Measurements from ENCODE around the gene MAP3K19. TPM values are rescaled to one million over a fixed set of nuclear protein-coding genes. Genes with fewer than 3 reads are reported as not detected.

Gene MAP3K19
- total RNA-seq, 2 donors from 2014 or later, result not detected

DNA sequence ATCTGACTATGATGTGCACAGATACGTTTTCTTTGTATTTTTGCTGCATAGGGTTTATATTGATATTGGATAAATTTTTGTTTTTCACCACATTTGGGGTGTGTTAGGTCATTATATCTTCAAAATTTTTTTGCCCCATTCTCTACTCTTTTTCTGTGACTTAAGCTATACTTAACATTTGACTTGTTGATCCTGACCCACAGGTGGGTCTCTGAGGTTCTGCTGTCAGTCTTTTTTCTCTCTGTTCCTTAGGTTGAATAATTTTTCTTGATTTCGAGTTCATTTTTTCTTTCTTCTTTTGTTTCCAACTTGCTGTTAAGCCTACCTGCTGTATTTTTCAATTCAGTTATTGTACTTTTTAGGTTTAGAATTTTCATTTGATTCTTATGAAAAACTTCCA lies 16.9 kb upstream of the MAP3K19 start:
- Histone ChIP-seq H3K27ac (no peak overlapping the region), H3K9me3 (no peaks in the 10 kb centered on the region), H3K4me1 (peaks cover 8% of the 10 kb centered on the region), H3K27me3 (no peaks in the 10 kb centered on the region), H3K36me3 (replicated peaks in 1 of 2; ENCODE audit: insufficient read depth in 1 of 2, low read depth in 2 of 2) (peaks cover 0 to 4% of the 10 kb centered on the region in 2 donors), H3K4me3 (no peak overlapping the region)
- WGBS, 2 donors, result 87 to 95% methylated on average over 2 of the region's 2 CpGs
- TF ChIP-seq, protein P1, sequence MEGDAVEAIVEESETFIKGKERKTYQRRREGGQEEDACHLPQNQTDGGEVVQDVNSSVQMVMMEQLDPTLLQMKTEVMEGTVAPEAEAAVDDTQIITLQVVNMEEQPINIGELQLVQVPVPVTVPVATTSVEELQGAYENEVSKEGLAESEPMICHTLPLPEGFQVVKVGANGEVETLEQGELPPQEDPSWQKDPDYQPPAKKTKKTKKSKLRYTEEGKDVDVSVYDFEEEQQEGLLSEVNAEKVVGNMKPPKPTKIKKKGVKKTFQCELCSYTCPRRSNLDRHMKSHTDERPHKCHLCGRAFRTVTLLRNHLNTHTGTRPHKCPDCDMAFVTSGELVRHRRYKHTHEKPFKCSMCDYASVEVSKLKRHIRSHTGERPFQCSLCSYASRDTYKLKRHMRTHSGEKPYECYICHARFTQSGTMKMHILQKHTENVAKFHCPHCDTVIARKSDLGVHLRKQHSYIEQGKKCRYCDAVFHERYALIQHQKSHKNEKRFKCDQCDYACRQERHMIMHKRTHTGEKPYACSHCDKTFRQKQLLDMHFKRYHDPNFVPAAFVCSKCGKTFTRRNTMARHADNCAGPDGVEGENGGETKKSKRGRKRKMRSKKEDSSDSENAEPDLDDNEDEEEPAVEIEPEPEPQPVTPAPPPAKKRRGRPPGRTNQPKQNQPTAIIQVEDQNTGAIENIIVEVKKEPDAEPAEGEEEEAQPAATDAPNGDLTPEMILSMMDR (IDR thresholded peaks at IDR 0.05), result no peak
- DNase-seq (no peak), ATAC-seq (no peak)
- intact Hi-C loops (cut with DNase I), result no loop called here

DNA sequence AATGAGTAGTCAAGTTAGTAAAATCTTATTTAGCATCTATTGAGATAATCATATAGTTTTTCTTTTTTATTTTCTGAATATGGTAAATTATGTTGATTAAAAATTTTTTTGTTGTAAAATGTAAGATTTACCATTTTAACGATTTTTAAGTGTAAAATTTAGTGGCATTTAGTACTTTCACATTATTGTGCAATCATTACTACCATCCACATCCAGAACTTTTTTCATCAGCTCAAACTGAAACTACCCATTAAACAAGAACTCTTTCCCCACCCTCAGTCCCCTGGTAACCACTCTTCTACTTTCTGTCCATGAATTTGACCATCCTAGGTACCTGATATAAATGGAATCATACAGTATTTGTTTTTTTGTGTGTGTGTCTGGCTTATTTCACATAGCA lies 16.0 kb upstream of the MAP3K19 start:
- DNase-seq, result no peak
- no peak for TF ChIP-seq POLR2A (IDR thresholded peaks at IDR 0.05)
- TF ChIP-seq, protein P1 (IDR thresholded peaks at IDR 0.05), result no peak
- WGBS, 2 donors, result 92% methylated on average over 1 of the region's 1 CpG
- H3K36me3 ChIP-seq (replicated peaks in 1 of 2; ENCODE audit: insufficient read depth in 1 of 2, low read depth in 2 of 2), result peaks cover 0 to 4% of the 10 kb centered on the region in 2 donors
- H3K27ac ChIP-seq, result no peak overlapping the region
- peaks cover 8% of the 10 kb centered on the region for H3K4me1 ChIP-seq
- intact Hi-C loops (cut with DNase I), result no loop called here
- ATAC-seq, result no peak
- no peaks in the 10 kb centered on the region for H3K9me3 ChIP-seq
- no peak overlapping the region for H3K4me3 ChIP-seq
- no peaks in the 10 kb centered on the region for H3K27me3 ChIP-seq

DNA sequence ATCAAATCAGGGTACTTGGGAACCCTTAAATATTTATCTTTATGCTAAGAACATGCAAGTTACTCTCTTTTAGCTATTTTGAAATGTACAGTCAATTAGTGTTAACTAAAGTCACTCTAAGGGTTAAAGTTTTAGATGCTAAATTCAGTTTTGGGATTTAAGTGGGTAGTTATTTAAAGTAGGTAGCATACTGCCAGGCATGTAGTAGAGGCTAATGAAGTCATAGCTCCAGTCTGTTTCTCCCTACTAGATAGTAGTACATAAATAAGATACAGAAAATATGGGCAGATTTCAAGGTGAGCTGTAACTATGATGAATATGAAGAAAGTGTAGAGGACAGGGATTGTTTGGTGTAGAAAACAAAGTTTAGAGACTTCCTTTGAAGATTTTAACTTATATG lies 12.3 kb upstream of the MAP3K19 start:
- H3K4me1 ChIP-seq, result peaks cover 14% of the 10 kb centered on the region

DNA sequence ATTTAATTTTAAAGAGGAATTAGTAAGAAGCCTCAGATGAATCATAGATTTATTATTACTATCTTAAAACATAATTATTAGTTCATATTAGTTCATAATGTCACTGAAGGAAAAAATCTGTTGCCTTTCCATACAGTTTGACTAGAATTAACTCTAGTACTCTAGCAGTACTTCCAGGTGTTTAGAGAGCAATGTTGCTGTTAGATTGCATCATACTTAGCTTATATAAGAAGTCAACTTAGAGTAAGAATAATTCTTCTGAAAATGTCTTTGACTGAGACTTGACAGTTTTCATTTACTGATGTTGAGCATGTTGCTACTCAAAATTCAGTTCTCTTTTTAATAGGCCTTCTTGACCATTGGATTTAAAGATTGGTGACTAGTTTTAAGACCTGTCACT lies 9.5 kb upstream of the MAP3K19 start:
- Histone ChIP-seq H3K4me1 (peaks cover 27% of the 10 kb centered on the region), H3K27ac (no peak overlapping the region), H3K4me3 (no peak overlapping the region), H3K9me3 (no peaks in the 10 kb centered on the region), H3K27me3 (no peaks in the 10 kb centered on the region), H3K36me3 (replicated peaks in 1 of 2; ENCODE audit: insufficient read depth in 1 of 2, low read depth in 2 of 2) (peaks cover 0 to 4% of the 10 kb centered on the region in 2 donors)
- TF ChIP-seq POLR2A (IDR thresholded peaks at IDR 0.05), result no peak
- TF ChIP-seq, protein P1 (IDR thresholded peaks at IDR 0.05), result no peak
- intact Hi-C loops (cut with DNase I), result no loop called here
- DNase-seq, result no peak
- no peak for ATAC-seq

More for the DNA sequence above, 12.3 kb upstream of the MAP3K19 start:
- no peaks in the 10 kb centered on the region for H3K27me3 ChIP-seq
- no peak overlapping the region for H3K27ac ChIP-seq
- no peaks in the 10 kb centered on the region for H3K9me3 ChIP-seq
- TF ChIP-seq, protein P1 (IDR thresholded peaks at IDR 0.05), result no peak
- no peak for TF ChIP-seq POLR2A (IDR thresholded peaks at IDR 0.05)
- DNase-seq (no peak), ATAC-seq (no peak)
- no peak overlapping the region for H3K4me3 ChIP-seq
- intact Hi-C loops (cut with DNase I), result no loop called here
- H3K36me3 ChIP-seq (replicated peaks in 1 of 2; ENCODE audit: insufficient read depth in 1 of 2, low read depth in 2 of 2), result peaks cover 0 to 4% of the 10 kb centered on the region in 2 donors

DNA sequence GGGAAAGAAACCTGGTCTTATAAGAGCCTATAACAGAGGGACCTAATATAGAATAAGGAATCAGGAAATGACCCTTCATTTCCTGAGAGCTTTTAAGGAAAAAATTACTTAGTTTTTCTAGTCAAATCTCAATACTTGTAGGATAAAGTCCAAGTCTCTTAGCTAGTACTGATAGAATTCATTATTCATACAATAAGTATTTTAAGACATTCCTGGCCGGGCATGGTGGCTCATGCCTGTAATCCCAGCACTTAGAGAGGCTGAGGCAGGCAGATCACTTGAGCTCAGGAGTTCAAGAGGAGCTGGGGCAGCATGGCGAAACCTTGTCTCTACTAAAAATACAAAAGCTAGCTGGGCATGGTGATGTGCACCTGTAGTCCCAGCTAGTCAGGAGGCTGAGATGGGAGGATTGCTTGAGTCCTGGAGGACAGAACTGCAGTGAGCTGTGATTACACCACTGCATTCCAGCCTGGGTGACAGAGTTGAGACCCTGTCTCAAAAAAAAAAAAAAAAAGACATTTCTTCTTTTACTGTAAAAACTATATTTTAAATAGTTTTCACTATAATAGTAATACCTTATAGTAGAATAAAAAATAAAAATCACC lies 8.0 kb upstream of the MAP3K19 start:
- ATAC-seq, result no peak
- no peaks in the 10 kb centered on the region for H3K9me3 ChIP-seq
- intact Hi-C loops (cut with DNase I), result no loop called here
- no peaks in the 10 kb centered on the region for H3K36me3 ChIP-seq (replicated peaks in 1 of 2; ENCODE audit: insufficient read depth in 1 of 2, low read depth in 2 of 2)
- 47 to 65% methylated on average over 2 of the region's 2 CpGs for WGBS, 2 donors
- peak in 1 of 4 donors; percentile 11 for DNase-seq
- H3K27ac ChIP-seq, result peak overlapping the region in 1 of 4 donors; percentile 3
- no peaks in the 10 kb centered on the region for H3K27me3 ChIP-seq
- TF ChIP-seq, protein P1 (IDR thresholded peaks at IDR 0.05), result no peak
- TF ChIP-seq POLR2A (IDR thresholded peaks at IDR 0.05), result no peak
- H3K4me3 ChIP-seq, result no peak overlapping the region
- H3K4me1 ChIP-seq, result peaks cover 39% of the 10 kb centered on the region
